ENCODE data around the gene DELE1.

DNA sequence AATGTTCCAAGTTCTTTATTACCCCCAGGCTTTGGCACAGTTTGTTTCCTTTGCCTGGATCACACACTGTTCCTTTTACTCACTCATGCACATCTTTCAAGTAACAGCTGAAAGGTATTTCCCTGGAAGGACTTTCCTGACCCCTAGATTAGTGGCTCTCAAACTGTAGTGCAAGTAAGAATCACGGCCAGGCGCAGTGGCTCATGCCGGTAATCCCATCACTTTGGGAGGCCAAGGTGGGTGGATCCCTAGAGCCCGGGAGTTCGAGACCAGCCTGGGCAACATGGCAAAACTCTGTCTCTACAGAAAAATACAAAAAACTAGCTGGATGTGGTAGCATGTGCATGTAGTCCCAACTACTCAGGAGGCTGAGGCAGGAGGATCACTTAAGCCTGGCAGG, 19.1 kb upstream of the DELE1 start:
- TF ChIP-seq, protein P1, sequence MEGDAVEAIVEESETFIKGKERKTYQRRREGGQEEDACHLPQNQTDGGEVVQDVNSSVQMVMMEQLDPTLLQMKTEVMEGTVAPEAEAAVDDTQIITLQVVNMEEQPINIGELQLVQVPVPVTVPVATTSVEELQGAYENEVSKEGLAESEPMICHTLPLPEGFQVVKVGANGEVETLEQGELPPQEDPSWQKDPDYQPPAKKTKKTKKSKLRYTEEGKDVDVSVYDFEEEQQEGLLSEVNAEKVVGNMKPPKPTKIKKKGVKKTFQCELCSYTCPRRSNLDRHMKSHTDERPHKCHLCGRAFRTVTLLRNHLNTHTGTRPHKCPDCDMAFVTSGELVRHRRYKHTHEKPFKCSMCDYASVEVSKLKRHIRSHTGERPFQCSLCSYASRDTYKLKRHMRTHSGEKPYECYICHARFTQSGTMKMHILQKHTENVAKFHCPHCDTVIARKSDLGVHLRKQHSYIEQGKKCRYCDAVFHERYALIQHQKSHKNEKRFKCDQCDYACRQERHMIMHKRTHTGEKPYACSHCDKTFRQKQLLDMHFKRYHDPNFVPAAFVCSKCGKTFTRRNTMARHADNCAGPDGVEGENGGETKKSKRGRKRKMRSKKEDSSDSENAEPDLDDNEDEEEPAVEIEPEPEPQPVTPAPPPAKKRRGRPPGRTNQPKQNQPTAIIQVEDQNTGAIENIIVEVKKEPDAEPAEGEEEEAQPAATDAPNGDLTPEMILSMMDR (IDR thresholded peaks at IDR 0.05; ENCODE audit: poor library complexity, severe bottlenecking), result no peak
- no peak for TF ChIP-seq RAD21 (conservative IDR thresholded peaks at IDR 0.05)
- TF ChIP-seq POLR2AphosphoS5 (IDR thresholded peaks at IDR 0.05), result no peak
- no peak for TF ChIP-seq EZH2 (IDR thresholded peaks at IDR 0.05; ENCODE audit: borderline replicate concordance, insufficient read depth, low read length, poor library complexity, severe bottlenecking)
- TF ChIP-seq SMC3 (conservative IDR thresholded peaks at IDR 0.05; ENCODE audit: poor library complexity), result no peak
- no peak for TF ChIP-seq MXI1 (conservative IDR thresholded peaks at IDR 0.05; ENCODE audit: poor library complexity, severe bottlenecking)
- no peak for TF ChIP-seq EP300 (conservative IDR thresholded peaks at IDR 0.05; ENCODE audit: poor library complexity, severe bottlenecking)

All from neural cell (in vitro differentiated cells).